Caco-2 (cell line): ENCODE results near the gene HSPB9. TPM values are rescaled to one million over a fixed set of nuclear protein-coding genes. Genes with fewer than 3 reads are reported as not detected.
A peak's percentile ranks its signal among the peaks of the same experiment; 100 is the strongest.

ENCODE experiments used
- BruUV-seq: library from RNA; stranded (reverse); fragments of 400-500 nt; replicated peaks from 2 replicates; lab custom pipeline; 2021; lab: Mats Ljungman, UMichigan
- CTCF ChIA-PET: fragments of 300-600 bp; sonication (Branson Sonifier 250); formaldehyde crosslinking; loops from one replicate; lab custom pipeline; 2022; ENCODE audit warnings: antibody characterized with exemption; lab: Charles Lee
- POLR2A ChIA-PET: fragments of 300-600 bp; sonication (Branson Sonifier 250); formaldehyde crosslinking; loops from one replicate; lab custom pipeline; 2022; ENCODE audit warnings: antibody characterized with exemption; lab: Charles Lee
- DNase-seq, 2 experiments: peaks; one replicate each; pipeline versions ENCODE4 v3.0.0 to v3.0.0-alpha.2; 2020 to 2022
- H3K27me3 ChIP-seq: replicated peaks from 2 replicates; pipeline ENCODE4 v1.6.0; 2011; ENCODE audit warnings: low read length; ENCODE audit not compliant: control insufficient read depth, insufficient read depth
- H3K36me3 ChIP-seq: 2 replicates; pipeline ENCODE4 v1.5.1; 2011; ENCODE audit warnings: low read length; ENCODE audit not compliant: control insufficient read depth, insufficient read depth
- H3K4me1 ChIP-seq: fragments of 250-450 bp; sonication (Bioruptor Pico); 2 replicates; pipeline ENCODE4 v1.5.1; 2020; ENCODE audit warnings: mild to moderate bottlenecking
- H3K4me3 ChIP-seq: 2 replicates; pipeline ENCODE4 v1.5.1; 2011; ENCODE audit warnings: low read depth, mild to moderate bottlenecking, control low read depth, low read length
- H3K9me3 ChIP-seq: fragments of 250-450 bp; sonication (Bioruptor Pico); 2 replicates; pipeline ENCODE4 v1.5.1; 2020; ENCODE audit warnings: mild to moderate bottlenecking, moderate library complexity
- H3K27ac Mint-ChIP-seq: one replicate; pipeline ENCODE4 v1.8.0; 2022; ENCODE audit warnings: mixed read lengths; ENCODE audit not compliant: unreplicated experiment
- H3K27me3 Mint-ChIP-seq: one replicate; pipeline ENCODE4 v1.8.0; 2022; ENCODE audit warnings: mixed read lengths; ENCODE audit not compliant: insufficient read depth, unreplicated experiment
- H3K36me3 Mint-ChIP-seq: one replicate; pipeline ENCODE4 v1.8.0; 2022; ENCODE audit warnings: mild to moderate bottlenecking, mixed read lengths; ENCODE audit not compliant: insufficient read depth, unreplicated experiment
- H3K4me1 Mint-ChIP-seq: one replicate; pipeline ENCODE4 v1.8.0; 2022; ENCODE audit warnings: low read depth, mixed read lengths; ENCODE audit not compliant: unreplicated experiment
- H3K4me3 Mint-ChIP-seq: one replicate; pipeline ENCODE4 v1.8.0; 2022; ENCODE audit warnings: mild to moderate bottlenecking, moderate library complexity, mixed read lengths; ENCODE audit not compliant: unreplicated experiment
- H3K9me3 Mint-ChIP-seq: one replicate; pipeline ENCODE4 v1.8.0; 2022; ENCODE audit warnings: mixed read lengths; ENCODE audit not compliant: unreplicated experiment
- CTCF ChIP-seq, 2 experiments: fragments of 200-600 bp in 1 of 2; IDR thresholded peaks; 1 replicate in 1 of 2; 2 replicates in 1 of 2; pipeline versions ENCODE4 v1.5.1 to v1.8.0; 2011 to 2022; ENCODE audit warnings: antibody characterized with exemption in 1 of 2, control low read depth in 1 of 2, inconsistent platforms in 1 of 2, low read depth in 1 of 2, low read length in 1 of 2, mild to moderate bottlenecking in 1 of 2, moderate library complexity in 1 of 2; ENCODE audit not compliant: insufficient read depth in 1 of 2, severe bottlenecking in 1 of 2, unreplicated experiment in 1 of 2
- intact Hi-C: fragments of 100-400 bp; cut with micrococcal nuclease; formaldehyde crosslinking; loops from one replicate; pipeline ENCODE4 v1.10.0; 2022; ENCODE audit not compliant: unreplicated experiment
- total RNA-seq: library from RNA; stranded (reverse); gene quantifications from 2 replicates; pipeline ENCODE4 v1.2.3, GENCODE V29; 2022

The HSPB9 gene
- total RNA-seq, 1 experiment from 2014 or later = not detected

- H3K36me3 ChIP-seq = peaks cover 1% of the 10 kb centered on the region; the same call in 1 of the 2 replicates
- no peak for TF ChIP-seq CTCF (IDR thresholded peaks at IDR 0.05; ENCODE audit: insufficient read depth in 1 of 2, low read depth in 1 of 2, low read length in 1 of 2, severe bottlenecking in 1 of 2, unreplicated experiment in 1 of 2)
- no peaks in the 10 kb centered on the region for H3K9me3 Mint-ChIP-seq
- ChIA-PET CTCF (interaction anchor here (0.7 kb wide), 1 partner anchor 80 kb away, joined by 8 read pairs; no protein-coding TSS in a partner anchor), POLR2A (no interaction called here)
- no TSS peak for BruUV-seq
- no peak overlapping the region for H3K4me3 ChIP-seq
- no peak overlapping the region for H3K4me3 Mint-ChIP-seq
- H3K4me1 ChIP-seq = peaks cover 6% of the 10 kb centered on the region
- no peaks in the 10 kb centered on the region for H3K9me3 ChIP-seq
- no peaks in the 10 kb centered on the region for H3K4me1 Mint-ChIP-seq
- no peaks in the 10 kb centered on the region for H3K27me3 ChIP-seq
- H3K27ac Mint-ChIP-seq = no peak overlapping the region
- peaks cover 60% of the 10 kb centered on the region for H3K36me3 Mint-ChIP-seq
- intact Hi-C loops = loop anchor here (5.0 kb wide), 1 partner anchor 58 kb away; the partner anchor contains the start of gene KCNH4
- H3K27me3 Mint-ChIP-seq = no peaks in the 10 kb centered on the region
- no peak for DNase-seq
Measured at GRCh38 chr17:42124256-42124655, 1.7 kb downstream of the HSPB9 start.

GRCh38 chr17:42125565-42125964 is 3.0 kb downstream of the HSPB9 start:
- TF ChIP-seq CTCF (IDR thresholded peaks at IDR 0.05; ENCODE audit: insufficient read depth in 1 of 2, low read depth in 1 of 2, low read length in 1 of 2, severe bottlenecking in 1 of 2, unreplicated experiment in 1 of 2) = no peak
- ChIA-PET CTCF (interaction anchor here (0.6 kb wide), 1 partner anchor 159 kb away, joined by 4 read pairs; the partner anchor contains the start of gene CNP), POLR2A (interaction anchor here (0.6 kb wide), 1 partner anchor 339 kb away, joined by 3 read pairs; the partner anchor contains the start of gene JUP)
- H3K27me3 ChIP-seq = no peaks in the 10 kb centered on the region
- H3K27me3 Mint-ChIP-seq = no peaks in the 10 kb centered on the region
- no TSS peak for BruUV-seq
- intact Hi-C loops = no loop called here
- peaks cover under 1% of the 10 kb centered on the region; the same call in 1 of the 2 replicates for H3K4me1 ChIP-seq
- no peaks in the 10 kb centered on the region for H3K4me1 Mint-ChIP-seq
- peak overlapping the region; percentile 6 for H3K27ac Mint-ChIP-seq
- peaks cover 60% of the 10 kb centered on the region for H3K36me3 Mint-ChIP-seq
- H3K4me3 ChIP-seq = no peak overlapping the region
- no peaks in the 10 kb centered on the region for H3K9me3 Mint-ChIP-seq
- no peak overlapping the region for H3K4me3 Mint-ChIP-seq
- DNase-seq = no peak
- peaks cover 6% of the 10 kb centered on the region; the same call in 1 of the 2 replicates for H3K36me3 ChIP-seq
- no peaks in the 10 kb centered on the region for H3K9me3 ChIP-seq

DNA sequence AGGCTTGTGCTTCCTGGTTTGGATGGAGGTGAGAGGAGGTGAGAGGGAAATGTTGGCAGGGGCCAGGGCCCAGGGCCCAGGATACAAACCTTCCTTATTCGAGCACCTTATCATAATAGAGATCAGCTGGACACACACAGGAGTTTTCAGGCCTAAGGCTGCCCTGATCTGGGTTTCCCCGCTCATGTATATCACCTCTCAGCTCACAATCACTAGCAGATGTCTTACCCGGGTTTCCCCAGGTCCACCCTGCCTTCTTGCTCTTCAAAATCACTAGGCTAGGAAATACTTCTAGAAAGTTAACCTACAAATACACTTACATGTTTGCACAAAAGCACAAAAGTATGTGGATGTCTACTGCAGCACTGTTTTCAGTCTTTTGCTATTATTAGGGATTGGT is 4.2 kb downstream of the HSPB9 start:
- POLR2A ChIA-PET = no interaction called here
- CTCF ChIA-PET = no interaction called here
- Mint-ChIP-seq H3K9me3 (no peaks in the 10 kb centered on the region), H3K36me3 (peaks cover 64% of the 10 kb centered on the region), H3K4me3 (no peak overlapping the region), H3K27me3 (no peaks in the 10 kb centered on the region), H3K27ac (no peak overlapping the region), H3K4me1 (no peaks in the 10 kb centered on the region)
- no peaks in the 10 kb centered on the region for H3K9me3 ChIP-seq
- no peak for DNase-seq
- peaks cover 6% of the 10 kb centered on the region; the same call in 1 of the 2 replicates for H3K36me3 ChIP-seq
- BruUV-seq = no TSS peak
- H3K4me3 ChIP-seq = no peak overlapping the region
- H3K27me3 ChIP-seq = no peaks in the 10 kb centered on the region
- intact Hi-C loops = no loop called here
- no peak for TF ChIP-seq CTCF (IDR thresholded peaks at IDR 0.05; ENCODE audit: insufficient read depth in 1 of 2, low read depth in 1 of 2, low read length in 1 of 2, severe bottlenecking in 1 of 2, unreplicated experiment in 1 of 2)
- H3K4me1 ChIP-seq = no peaks in the 10 kb centered on the region
